Heart right ventricle (tissue), 16 donors: ENCODE measurements around the gene DPH3. TPM values are rescaled to one million over a fixed set of nuclear protein-coding genes. Genes with fewer than 3 reads are reported as not detected.
A peak's percentile ranks its signal among the peaks of the same experiment; 100 is the strongest.

Source experiments
- ATAC-seq, 8 donors: fragments of 200-7000 bp; cut with Tn5 transposase; one replicate each; pipeline ENCODE4 v1.9.1; 2020; ENCODE audit warnings: mild to moderate bottlenecking in 8 of 8, moderate library complexity in 8 of 8, moderate number of reproducible peaks in 1 of 8
- DNase-seq, 2 donors: peaks; one replicate each; pipeline ENCODE4 v3.0.0-alpha.2; 2020
- H3K27ac ChIP-seq, 10 donors: fragments of 200-600 bp; sonication (generic) in 2 of 10; one replicate each; pipeline versions ENCODE4 v1.5.0 to v1.8.0; 2020 to 2022; ENCODE audit warnings: mild to moderate bottlenecking in 3 of 10
- H3K27me3 ChIP-seq, 7 donors: fragments of 200-600 bp; one replicate each; pipeline ENCODE4 v1.8.0; 2021 to 2022; ENCODE audit warnings: mild to moderate bottlenecking in 2 of 7
- H3K36me3 ChIP-seq, 9 donors: fragments of 200-600 bp; sonication (generic) in 1 of 9; one replicate each; pipeline versions ENCODE4 v1.5.0 to v1.8.0; 2020 to 2022; ENCODE audit warnings: mild to moderate bottlenecking in 2 of 9
- H3K4me1 ChIP-seq, 9 donors: fragments of 200-600 bp; sonication (generic) in 1 of 9; one replicate each; pipeline versions ENCODE4 v1.5.0 to v1.8.0; 2020 to 2022; ENCODE audit warnings: mild to moderate bottlenecking in 4 of 9
- H3K4me3 ChIP-seq, 10 donors: fragments of 200-600 bp; sonication (generic) in 2 of 10; one replicate each; pipeline versions ENCODE4 v1.5.0 to v1.8.0; 2020 to 2022; ENCODE audit warnings: mild to moderate bottlenecking in 7 of 10, moderate library complexity in 2 of 10
- H3K9me3 ChIP-seq, 11 donors: fragments of 200-600 bp in 10 of 11; sonication (generic) in 2 of 11; one replicate each; pipeline versions ENCODE4 v1.5.0 to v1.8.0; 2013 to 2022; ENCODE audit warnings: mild to moderate bottlenecking in 2 of 11, control low read depth in 1 of 11, moderate library complexity in 1 of 11
- WGBS, 2 donors: extraction: QIAGEN DNeasy Blood & Tissue Kit; methylation state at CpG; one replicate each; pipeline ENCODE4 v1.1.7; 2013; ENCODE audit warnings: inconsistent platforms in 1 of 2; 5-methylcytosine and 5-hydroxymethylcytosine counted together
- intact Hi-C, 10 donors: fragments of 100-400 bp; cut with DNase I; formaldehyde crosslinking; loops; one replicate each; pipeline versions ENCODE4 v1.11.1 to v1.14.2; 2022
- polyA plus RNA-seq, 2 donors: library from polyadenylated mRNA; stranded (reverse); fragments of 200-250 nt; gene quantifications; one replicate each; pipeline ENCODE4 v1.2.3, GENCODE V29; 2013
- total RNA-seq, 10 donors: library from RNA; stranded (reverse); fragmentation: NEBNext Ultra II Directional in 3 of 10; extraction: Animal tissue kit (Norgen Biotek cat#: 25700) in 3 of 10; gene quantifications; one replicate each; pipeline versions ENCODE4 v1.2.1 to v1.2.4, GENCODE V29; 2021 to 2023
- TF ChIP-seq, protein P1 (sequence below), 9 donors: fragments of 200-600 bp; sonication (generic) in 2 of 9; IDR thresholded peaks; one replicate each; pipeline versions ENCODE4 v1.5.0 to v1.8.0; 2021 to 2022; ENCODE audit warnings: antibody characterized with exemption in 9 of 9, mild to moderate bottlenecking in 5 of 9, moderate library complexity in 1 of 9
- donor health status: Arrhythmogenic right ventricular cardiomyopathy.
- donor health status: ischemic (EF 13 %, LVEDD 7.1; RV severe dilation, severe dysfunction).
- donor health status: healthy with polysubstance abuse.
- donor health status: DM: no; HTN: yes; CAD: no.
- donor health status: DM: no; HTN: no; CAD: no.
- donor health status: ischemic (EF 25% LVEDD 6.9; RV normal size, moderate dysfunction).
- donor health status: ischemic (EF 25% LVEDD 5.7; RV mildly dilated, moderate dysfunction).
- donor health status: healthy.
- donor health status: DM: yes; HTN: yes; CAD: no.
- donor health status: Ischemic cardiomyopathy.
- donor health status: ischemic (EF 35%, LVEDD 5.7; RV mildly dilated, moderate dysfunction).
- donor health status: nonischemic (EF 11% LVEDD 7.7; RV severe dilation, severe dysfunction).
- donor health status: DM: yes; HTN: yes; CAD: no.
- donor health status: PGD.
- donor health status: ischemic (EF 29% LVEDD 5.4; RV normal size, mild dysfunction).
- donor health status: nonischemic (EF 23%, LVEDD 6.1; RV moderate dilation, normal function).

DPH3 gene
- total and polyA plus RNA-seq, 12 donors = 5.5 to 24.5 (median 18.7) TPM

DNA sequence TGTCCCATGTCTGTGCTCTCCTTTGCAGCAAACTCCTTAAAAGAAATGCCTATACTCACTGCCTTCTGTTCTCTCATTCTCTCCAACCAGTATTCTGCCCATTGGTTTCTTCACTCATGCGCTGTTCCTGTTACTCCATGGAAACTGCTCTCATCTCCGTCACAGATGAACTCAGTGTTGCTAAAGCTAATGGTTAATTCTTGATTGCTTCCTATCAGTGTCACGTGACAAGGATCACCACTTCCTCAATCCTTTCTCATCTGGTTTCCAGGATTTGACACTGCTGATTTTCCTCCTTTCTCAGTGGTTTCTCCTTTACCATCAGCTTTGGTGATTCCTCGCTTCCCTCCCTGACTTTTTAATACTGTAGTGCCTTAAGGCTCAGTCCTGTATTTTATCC lies 2.6 kb downstream of the DPH3 start:
- DNase-seq (no peak), ATAC-seq (no peak)
- Histone ChIP-seq H3K4me1 (peaks cover 5 to 54% (median 39%) of the 10 kb centered on the region in 9 donors), H3K9me3 (no peaks in the 10 kb centered on the region), H3K27ac (no peak overlapping the region), H3K27me3 (no peaks in the 10 kb centered on the region), H3K4me3 (no peak overlapping the region), H3K36me3 (peaks cover 0 to 46% (median 15%) of the 10 kb centered on the region in 9 donors)
- 73 to 74% methylated on average over 4 of the region's 4 CpGs for WGBS, 2 donors
- intact Hi-C loops = no loop called here
- TF ChIP-seq, protein P1, sequence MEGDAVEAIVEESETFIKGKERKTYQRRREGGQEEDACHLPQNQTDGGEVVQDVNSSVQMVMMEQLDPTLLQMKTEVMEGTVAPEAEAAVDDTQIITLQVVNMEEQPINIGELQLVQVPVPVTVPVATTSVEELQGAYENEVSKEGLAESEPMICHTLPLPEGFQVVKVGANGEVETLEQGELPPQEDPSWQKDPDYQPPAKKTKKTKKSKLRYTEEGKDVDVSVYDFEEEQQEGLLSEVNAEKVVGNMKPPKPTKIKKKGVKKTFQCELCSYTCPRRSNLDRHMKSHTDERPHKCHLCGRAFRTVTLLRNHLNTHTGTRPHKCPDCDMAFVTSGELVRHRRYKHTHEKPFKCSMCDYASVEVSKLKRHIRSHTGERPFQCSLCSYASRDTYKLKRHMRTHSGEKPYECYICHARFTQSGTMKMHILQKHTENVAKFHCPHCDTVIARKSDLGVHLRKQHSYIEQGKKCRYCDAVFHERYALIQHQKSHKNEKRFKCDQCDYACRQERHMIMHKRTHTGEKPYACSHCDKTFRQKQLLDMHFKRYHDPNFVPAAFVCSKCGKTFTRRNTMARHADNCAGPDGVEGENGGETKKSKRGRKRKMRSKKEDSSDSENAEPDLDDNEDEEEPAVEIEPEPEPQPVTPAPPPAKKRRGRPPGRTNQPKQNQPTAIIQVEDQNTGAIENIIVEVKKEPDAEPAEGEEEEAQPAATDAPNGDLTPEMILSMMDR (IDR thresholded peaks at IDR 0.05) = no peak

DNA sequence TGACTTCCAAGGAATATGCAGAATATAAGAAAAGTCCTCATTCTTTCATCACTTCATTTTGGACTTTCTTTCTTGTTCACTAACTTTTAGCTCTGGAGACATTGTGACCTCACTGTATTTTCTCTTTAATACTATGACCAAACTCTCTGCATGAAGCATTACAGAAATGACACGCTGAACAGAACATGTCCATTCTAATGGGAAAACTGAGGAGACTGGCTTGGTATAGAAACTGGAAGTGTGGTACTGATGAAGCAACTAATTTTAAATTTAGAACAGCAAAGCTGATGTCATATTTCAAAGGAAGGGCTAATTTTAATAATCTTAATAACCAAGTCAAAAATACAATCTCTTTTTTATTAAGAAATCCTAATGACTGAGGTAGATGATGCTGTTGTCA lies 4.7 kb downstream of the DPH3 start:
- H3K36me3 ChIP-seq = peaks cover 0 to 56% (median 15%) of the 10 kb centered on the region in 9 donors
- TF ChIP-seq, protein P1 (IDR thresholded peaks at IDR 0.05) = no peak
- intact Hi-C loops = no loop called here
- no peaks in the 10 kb centered on the region for H3K9me3 ChIP-seq
- peaks cover 5 to 36% (median 21%) of the 10 kb centered on the region in 9 donors for H3K4me1 ChIP-seq
- no peaks in the 10 kb centered on the region for H3K27me3 ChIP-seq
- DNase-seq (no peak), ATAC-seq (no peak)
- no peak overlapping the region for H3K27ac ChIP-seq
- WGBS, 2 donors = 92 to 93% methylated on average over 1 of the region's 1 CpG
- H3K4me3 ChIP-seq = no peak overlapping the region

DNA sequence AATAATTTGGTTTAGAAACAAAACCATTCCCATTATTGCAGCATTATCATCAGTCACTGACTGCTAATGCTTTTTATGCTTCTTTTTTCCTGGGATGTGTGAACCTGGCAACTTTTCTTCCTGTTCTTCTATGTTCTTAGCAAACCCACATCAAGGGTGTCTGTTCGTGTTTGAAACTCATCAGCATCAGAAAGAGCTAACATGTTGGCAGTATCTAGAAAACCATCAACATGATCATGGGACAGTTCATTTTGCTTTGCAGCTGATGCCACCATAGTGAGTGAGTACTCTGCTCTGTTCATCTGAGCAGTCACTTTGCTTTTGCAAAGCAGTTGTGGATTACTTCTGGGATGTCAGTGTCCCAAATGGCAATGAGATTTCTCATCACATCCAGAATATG lies 5.9 kb downstream of the DPH3 start:
- no peaks in the 10 kb centered on the region for H3K27me3 ChIP-seq
- no peak overlapping the region for H3K27ac ChIP-seq
- 78 to 96% methylated on average over 1 of the region's 1 CpG for whole genome bisulfite sequencing, 2 donors
- TF ChIP-seq, protein P1 (IDR thresholded peaks at IDR 0.05) = no peak
- no peaks in the 10 kb centered on the region for H3K9me3 ChIP-seq
- peaks cover 0 to 56% (median 15%) of the 10 kb centered on the region in 9 donors for H3K36me3 ChIP-seq
- no peak for ATAC-seq
- no peak overlapping the region for H3K4me3 ChIP-seq
- intact Hi-C loops = loop anchor here in 1 of 10 donors (10.0 kb wide), 1 partner anchor 624 kb away; no protein-coding TSS in a partner anchor
- DNase-seq = no peak
- H3K4me1 ChIP-seq = peaks cover 3 to 33% (median 19%) of the 10 kb centered on the region in 9 donors

DNA sequence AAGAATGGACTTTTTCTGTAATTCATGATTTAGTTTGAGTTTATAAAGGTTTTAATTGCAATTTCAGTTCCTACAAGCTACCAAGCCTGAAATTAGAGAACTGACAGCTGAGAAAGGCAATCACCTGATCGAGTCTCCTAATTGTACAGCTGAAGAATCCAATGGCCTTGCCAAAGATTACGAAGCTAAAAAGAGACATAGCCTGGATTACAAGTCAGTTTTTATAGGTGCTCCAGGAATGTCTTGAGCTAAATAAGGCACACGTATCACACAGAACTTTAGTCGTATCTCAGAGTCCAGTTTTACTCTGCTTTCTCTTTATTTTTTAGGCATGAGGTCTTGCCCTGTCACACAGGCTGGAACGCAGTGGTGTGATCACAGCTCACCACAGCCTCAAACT lies 6.6 kb downstream of the DPH3 start:
- WGBS, 2 donors = 64 to 72% methylated on average over 5 of the region's 5 CpGs
- no peaks in the 10 kb centered on the region for H3K9me3 ChIP-seq
- H3K36me3 ChIP-seq = peaks cover 0 to 56% (median 15%) of the 10 kb centered on the region in 9 donors
- H3K27ac ChIP-seq = peak overlapping the region in 1 of 10 donors; percentile 26
- H3K4me1 ChIP-seq = peaks cover 0 to 31% (median 12%) of the 10 kb centered on the region in 9 donors
- H3K4me3 ChIP-seq = no peak overlapping the region
- TF ChIP-seq, protein P1 (IDR thresholded peaks at IDR 0.05) = no peak
- H3K27me3 ChIP-seq = no peaks in the 10 kb centered on the region
- no peak for ATAC-seq
- intact Hi-C loops = loop anchor here in 1 of 10 donors (10.0 kb wide), 1 partner anchor 623 kb away; no protein-coding TSS in a partner anchor
- DNase-seq = no peak
